Osteocyte (in vitro differentiated cells): ENCODE results near the gene SESTD1. TPM values are rescaled to one million over a fixed set of nuclear protein-coding genes. Genes with fewer than 3 reads are reported as not detected.

ENCODE experiments used
- DNase-seq: peaks from one replicate; pipeline ENCODE4 v3.0.0; 2021; ENCODE audit warnings: mixed read lengths; ENCODE audit not compliant: unreplicated experiment; ENCODE audit errors: extremely low spot score
- H3K27ac Mint-ChIP-seq: one replicate; pipeline ENCODE4 v1.8.0; 2021; ENCODE audit warnings: mild to moderate bottlenecking, mixed read lengths; ENCODE audit not compliant: unreplicated experiment
- H3K27me3 Mint-ChIP-seq: one replicate; pipeline ENCODE4 v1.8.0; 2021; ENCODE audit warnings: mixed read lengths; ENCODE audit not compliant: unreplicated experiment
- H3K36me3 Mint-ChIP-seq: one replicate; pipeline ENCODE4 v1.8.0; 2021; ENCODE audit warnings: mixed read lengths; ENCODE audit not compliant: unreplicated experiment
- H3K4me1 Mint-ChIP-seq: one replicate; pipeline ENCODE4 v1.8.0; 2021; ENCODE audit warnings: mixed read lengths; ENCODE audit not compliant: unreplicated experiment
- H3K4me3 Mint-ChIP-seq: one replicate; pipeline ENCODE4 v1.8.0; 2021; ENCODE audit warnings: mild to moderate bottlenecking, moderate library complexity, mixed read lengths; ENCODE audit not compliant: unreplicated experiment
- H3K9me3 Mint-ChIP-seq: one replicate; pipeline ENCODE4 v1.8.0; 2021; ENCODE audit warnings: mixed read lengths; ENCODE audit not compliant: unreplicated experiment
- CTCF ChIP-seq: fragments of 200-600 bp; sonication (generic); IDR thresholded peaks from 2 replicates; pipeline ENCODE4 v1.5.0; 2021; ENCODE audit warnings: antibody characterized with exemption, mild to moderate bottlenecking, moderate library complexity
- total RNA-seq: library from RNA; stranded (reverse); gene quantifications from 2 replicates; pipeline ENCODE4 v1.2.1, GENCODE V29; 2021

Gene SESTD1
- total RNA-seq, 1 donor from 2014 or later: 99.1 TPM

- Mint-ChIP-seq H3K4me3 (no peak overlapping the region), H3K27me3 (no peaks in the 10 kb centered on the region), H3K27ac (no peak overlapping the region), H3K9me3 (peaks cover 14% of the 10 kb centered on the region), H3K4me1 (peaks cover 3% of the 10 kb centered on the region), H3K36me3 (peaks cover 14% of the 10 kb centered on the region)
- DNase-seq: no peak
- no peak for TF ChIP-seq CTCF
Measured at GRCh38 chr2:179195141-179195540, 69.5 kb downstream of the SESTD1 start.

- H3K9me3 Mint-ChIP-seq: peaks cover 25% of the 10 kb centered on the region
- TF ChIP-seq CTCF: no peak
- DNase-seq: no peak
- H3K27ac Mint-ChIP-seq: no peak overlapping the region
- H3K4me1 Mint-ChIP-seq: peaks cover 3% of the 10 kb centered on the region
- H3K27me3 Mint-ChIP-seq: no peaks in the 10 kb centered on the region
- peaks cover 24% of the 10 kb centered on the region for H3K36me3 Mint-ChIP-seq
- H3K4me3 Mint-ChIP-seq: no peak overlapping the region
Measured at GRCh38 chr2:179193759-179194394, 70.8 kb downstream of the SESTD1 start.

- H3K9me3 Mint-ChIP-seq: peaks cover 35% of the 10 kb centered on the region
- H3K27me3 Mint-ChIP-seq: no peaks in the 10 kb centered on the region
- H3K36me3 Mint-ChIP-seq: peaks cover 41% of the 10 kb centered on the region
- TF ChIP-seq CTCF: no peak
- H3K27ac Mint-ChIP-seq: no peak overlapping the region
- no peak overlapping the region for H3K4me3 Mint-ChIP-seq
- H3K4me1 Mint-ChIP-seq: peaks cover 3% of the 10 kb centered on the region
- DNase-seq: no peak
Measured at GRCh38 chr2:179191110-179191509, 73.5 kb downstream of the SESTD1 start.

GRCh38 chr2:179186126-179186525, 78.5 kb downstream of the SESTD1 start:
- Mint-ChIP-seq H3K9me3 (peaks cover 34% of the 10 kb centered on the region), H3K4me3 (no peak overlapping the region), H3K27ac (no peak overlapping the region), H3K4me1 (peaks cover 1% of the 10 kb centered on the region), H3K27me3 (no peaks in the 10 kb centered on the region), H3K36me3 (peaks cover 45% of the 10 kb centered on the region)
- no peak for TF ChIP-seq CTCF
- DNase-seq: no peak

- Mint-ChIP-seq H3K36me3 (peaks cover 44% of the 10 kb centered on the region), H3K9me3 (peaks cover 27% of the 10 kb centered on the region), H3K27ac (no peak overlapping the region), H3K27me3 (no peaks in the 10 kb centered on the region), H3K4me3 (no peak overlapping the region), H3K4me1 (peaks cover 15% of the 10 kb centered on the region)
- no peak for TF ChIP-seq CTCF
- DNase-seq: no peak
Measured at GRCh38 chr2:179184610-179185009, 80.0 kb downstream of the SESTD1 start.
